T-helper 1 cell treated with Interleukin-12 subunit alpha and Interleukin-12 subunit beta and Interleukin-4 antibody, amounts not matched to agents 30 μg/mL and 1 μg/mL, for 36 hours (primary cell): ENCODE results near the gene KIAA1217.
"Not testable (repeated sequence)": the region's sequence is repeated elsewhere in the genome, so short reads cannot be mapped to it uniquely, and the experiment has no call there.

Experiments used
- H3K27ac Mint-ChIP-seq: one replicate; pipeline ENCODE4 v1.8.0; 2021; ENCODE audit warnings: mild to moderate bottlenecking, mixed read lengths
- H3K27me3 Mint-ChIP-seq: one replicate; pipeline ENCODE4 v1.8.0; 2021; ENCODE audit warnings: low read depth, mixed read lengths
- H3K36me3 Mint-ChIP-seq: one replicate; pipeline ENCODE4 v1.8.0; 2021; ENCODE audit warnings: low read depth, mixed read lengths
- H3K4me1 Mint-ChIP-seq: one replicate; pipeline ENCODE4 v1.8.0; 2021; ENCODE audit warnings: low read depth, mixed read lengths
- H3K4me3 Mint-ChIP-seq: one replicate; pipeline ENCODE4 v1.8.0; 2021; ENCODE audit warnings: mild to moderate bottlenecking, moderate library complexity, mixed read lengths
- H3K9me3 Mint-ChIP-seq: one replicate; pipeline ENCODE4 v1.8.0; 2021; ENCODE audit warnings: mixed read lengths

KIAA1217 gene

GRCh38 chr10:24340883-24341282, 131.9 kb downstream of the KIAA1217 start:
- H3K4me3 Mint-ChIP-seq = no peak overlapping the region
- H3K27me3 Mint-ChIP-seq = peaks cover 5% of the 10 kb centered on the region
- H3K9me3 Mint-ChIP-seq = no peaks in the 10 kb centered on the region
- H3K36me3 Mint-ChIP-seq = no peaks in the 10 kb centered on the region
- H3K4me1 Mint-ChIP-seq = peaks cover 2% of the 10 kb centered on the region
- no peak overlapping the region for H3K27ac Mint-ChIP-seq

GRCh38 chr10:24341371-24341770, 132.4 kb downstream of the KIAA1217 start:
- Mint-ChIP-seq H3K27ac (no peak overlapping the region), H3K27me3 (peaks cover 5% of the 10 kb centered on the region), H3K9me3 (no peaks in the 10 kb centered on the region), H3K4me3 (no peak overlapping the region), H3K36me3 (no peaks in the 10 kb centered on the region), H3K4me1 (peaks cover 2% of the 10 kb centered on the region)

- Mint-ChIP-seq H3K27ac (no peak overlapping the region), H3K36me3 (no peaks in the 10 kb centered on the region), H3K4me1 (peaks cover 2% of the 10 kb centered on the region), H3K4me3 (no peak overlapping the region), H3K27me3 (peaks cover 5% of the 10 kb centered on the region), H3K9me3 (no peaks in the 10 kb centered on the region)
Measured at GRCh38 chr10:24341897-24342296, 133.0 kb downstream of the KIAA1217 start.

GRCh38 chr10:24343686-24344085, 134.7 kb downstream of the KIAA1217 start:
- Mint-ChIP-seq H3K36me3 (no peaks in the 10 kb centered on the region), H3K27ac (no peak overlapping the region), H3K4me1 (peaks cover 2% of the 10 kb centered on the region), H3K4me3 (no peak overlapping the region), H3K27me3 (peaks cover 5% of the 10 kb centered on the region), H3K9me3 (no peaks in the 10 kb centered on the region)

- Mint-ChIP-seq H3K4me3 (no peak overlapping the region), H3K27me3 (peaks cover 9% of the 10 kb centered on the region), H3K36me3 (no peaks in the 10 kb centered on the region), H3K4me1 (peaks cover 2% of the 10 kb centered on the region), H3K27ac (no peak overlapping the region), H3K9me3 (no peaks in the 10 kb centered on the region)
Measured at GRCh38 chr10:24344279-24344678, 135.3 kb downstream of the KIAA1217 start.

- Mint-ChIP-seq H3K4me3 (no peak overlapping the region), H3K4me1 (peaks cover 2% of the 10 kb centered on the region), H3K27me3 (peaks cover 13% of the 10 kb centered on the region), H3K36me3 (no peaks in the 10 kb centered on the region), H3K9me3 (no peaks in the 10 kb centered on the region), H3K27ac (no peak overlapping the region)
Measured at GRCh38 chr10:24344695-24345463, 135.9 kb downstream of the KIAA1217 start.

- peaks cover 4% of the 10 kb centered on the region for H3K4me1 Mint-ChIP-seq
- H3K27ac Mint-ChIP-seq = no peak overlapping the region
- H3K27me3 Mint-ChIP-seq = peaks cover 13% of the 10 kb centered on the region
- no peak overlapping the region for H3K4me3 Mint-ChIP-seq
- no peaks in the 10 kb centered on the region for H3K36me3 Mint-ChIP-seq
- no peaks in the 10 kb centered on the region for H3K9me3 Mint-ChIP-seq
Measured at GRCh38 chr10:24346877-24347519, 138.1 kb downstream of the KIAA1217 start.

- peaks cover 2% of the 10 kb centered on the region for H3K4me1 Mint-ChIP-seq
- peaks cover 12% of the 10 kb centered on the region for H3K27me3 Mint-ChIP-seq
- no peak overlapping the region for H3K27ac Mint-ChIP-seq
- H3K4me3 Mint-ChIP-seq = no peak overlapping the region
- no peaks in the 10 kb centered on the region for H3K36me3 Mint-ChIP-seq
- H3K9me3 Mint-ChIP-seq = no peaks in the 10 kb centered on the region
Measured at GRCh38 chr10:24349379-24350001, 140.6 kb downstream of the KIAA1217 start.

GRCh38 chr10:24350070-24350921, 141.4 kb downstream of the KIAA1217 start:
- Mint-ChIP-seq H3K4me3 (no peak overlapping the region), H3K27me3 (peaks cover 12% of the 10 kb centered on the region), H3K9me3 (no peaks in the 10 kb centered on the region), H3K4me1 (peaks cover 2% of the 10 kb centered on the region), H3K27ac (peak overlapping the region; percentile 59), H3K36me3 (no peaks in the 10 kb centered on the region)

GRCh38 chr10:24350922-24351225, 141.9 kb downstream of the KIAA1217 start:
- not testable (repeated sequence) for H3K9me3 Mint-ChIP-seq, H3K4me1 Mint-ChIP-seq, H3K27ac Mint-ChIP-seq, H3K36me3 Mint-ChIP-seq, H3K4me3 Mint-ChIP-seq
- peaks cover 12% of the 10 kb centered on the region for H3K27me3 Mint-ChIP-seq

- Mint-ChIP-seq H3K4me1 (peaks cover 2% of the 10 kb centered on the region), H3K27me3 (peaks cover 12% of the 10 kb centered on the region), H3K4me3 (no peak overlapping the region), H3K36me3 (no peaks in the 10 kb centered on the region), H3K27ac (no peak overlapping the region), H3K9me3 (no peaks in the 10 kb centered on the region)
Measured at GRCh38 chr10:24351961-24352360, 143.0 kb downstream of the KIAA1217 start.

- Mint-ChIP-seq H3K4me3 (no peak overlapping the region), H3K36me3 (no peaks in the 10 kb centered on the region), H3K27me3 (peaks cover 12% of the 10 kb centered on the region), H3K9me3 (no peaks in the 10 kb centered on the region), H3K27ac (no peak overlapping the region), H3K4me1 (peaks cover 2% of the 10 kb centered on the region)
Measured at GRCh38 chr10:24352399-24352798, 143.5 kb downstream of the KIAA1217 start.

- Mint-ChIP-seq H3K27me3 (peaks cover 12% of the 10 kb centered on the region), H3K36me3 (no peaks in the 10 kb centered on the region), H3K27ac (no peak overlapping the region), H3K9me3 (no peaks in the 10 kb centered on the region), H3K4me1 (peaks cover 2% of the 10 kb centered on the region), H3K4me3 (no peak overlapping the region)
Measured at GRCh38 chr10:24353319-24353718, 144.4 kb downstream of the KIAA1217 start.

GRCh38 chr10:24355056-24355688, 146.2 kb downstream of the KIAA1217 start:
- no peaks in the 10 kb centered on the region for H3K9me3 Mint-ChIP-seq

More at GRCh38 chr10:24355056-24355688, 146.2 kb downstream of the KIAA1217 start:
- Mint-ChIP-seq H3K4me1 (peaks cover 2% of the 10 kb centered on the region), H3K4me3 (no peak overlapping the region), H3K27me3 (peaks cover 4% of the 10 kb centered on the region), H3K36me3 (no peaks in the 10 kb centered on the region), H3K27ac (no peak overlapping the region)
